PC-3 (cell line): Measurements from ENCODE around the gene COL4A3. TPM values are rescaled to one million over a fixed set of nuclear protein-coding genes. Genes with fewer than 3 reads are reported as not detected.
A peak's percentile ranks its signal among the peaks of the same experiment; 100 is the strongest.

Experiments used
- ATAC-seq: fragments of 200-7000 bp; cut with Tn5 transposase; 2 replicates; pipeline ENCODE4 v1.9.1; 2020; ENCODE audit warnings: mild to moderate bottlenecking, moderate library complexity
- BruUV-seq: library from RNA; stranded (reverse); fragments of 400-500 nt; replicated peaks from 2 replicates; lab custom pipeline; 2021; lab: Mats Ljungman, UMichigan
- CTCF ChIA-PET: fragments of 300-600 bp; sonication (Branson Sonifier 250); formaldehyde crosslinking; loops from one replicate; lab custom pipeline; 2022; ENCODE audit warnings: antibody characterized with exemption; lab: Charles Lee
- POLR2A ChIA-PET: fragments of 300-600 bp; sonication (Branson Sonifier 250); formaldehyde crosslinking; loops from one replicate; lab custom pipeline; 2022; ENCODE audit warnings: antibody characterized with exemption; ENCODE audit not compliant: unreplicated experiment; lab: Charles Lee
- DNase-seq: peaks from one replicate; pipeline ENCODE4 v3.0.0-alpha.2; 2015
- H2AFZ ChIP-seq: fragments of 300-600 bp; sonication (generic); 2 replicates; pipeline ENCODE4 v1.6.0; 2016; ENCODE audit warnings: antibody characterized with exemption, low read length
- H3F3A ChIP-seq: fragments of 300-600 bp; sonication (generic); one replicate; pipeline ENCODE4 v1.6.0; 2017; ENCODE audit warnings: antibody characterized with exemption, low read length, control low read depth, mild to moderate bottlenecking; ENCODE audit not compliant: unreplicated experiment
- H3K27ac ChIP-seq: fragments of 300-600 bp; sonication (generic); 2 replicates; pipeline ENCODE4 v1.5.1; 2016; ENCODE audit warnings: mild to moderate bottlenecking, low read length
- H3K27me3 ChIP-seq: fragments of 300-600 bp; sonication (generic); 2 replicates; pipeline ENCODE4 v1.6.1; 2016; ENCODE audit warnings: low read length, mixed read lengths
- H3K36me3 ChIP-seq: fragments of 300-600 bp; sonication (generic); 2 replicates; pipeline ENCODE4 v1.6.1; 2016; ENCODE audit warnings: low read depth, mixed run types, low read length, mixed read lengths
- H3K4me1 ChIP-seq: fragments of 300-600 bp; sonication (generic); 2 replicates; pipeline ENCODE4 v1.5.1; 2016; ENCODE audit warnings: low read length; ENCODE audit not compliant: insufficient read depth
- H3K4me2 ChIP-seq: fragments of 300-600 bp; sonication (generic); 2 replicates; pipeline ENCODE4 v1.6.0; 2016; ENCODE audit warnings: low read length
- H3K4me3 ChIP-seq: fragments of 300-600 bp; sonication (generic); 2 replicates; pipeline ENCODE4 v1.5.1; 2016; ENCODE audit warnings: mild to moderate bottlenecking, low read length, mixed read lengths
- H3K79me2 ChIP-seq: fragments of 300-600 bp; sonication (generic); 2 replicates; pipeline ENCODE4 v1.6.1; 2017; ENCODE audit warnings: low read length, mixed read lengths
- H3K9ac ChIP-seq: fragments of 300-600 bp; sonication (generic); 2 replicates; pipeline ENCODE4 v1.6.0; 2016; ENCODE audit warnings: mild to moderate bottlenecking, low read length
- H3K9me2 ChIP-seq: fragments of 300-600 bp; sonication (generic); replicated peaks from 2 replicates; pipeline ENCODE4 v1.6.1; 2016; ENCODE audit warnings: mixed run types, low read length, mixed read lengths
- H3K9me3 ChIP-seq: fragments of 300-600 bp; sonication (generic); 2 replicates; pipeline ENCODE4 v1.6.1; 2016; ENCODE audit warnings: low read length, mixed read lengths
- H4K20me1 ChIP-seq: fragments of 300-600 bp; sonication (generic); 2 replicates; pipeline ENCODE4 v1.6.1; 2016; ENCODE audit warnings: low read length, mixed read lengths
- EZH2 ChIP-seq: fragments of 300-600 bp; sonication (generic); IDR thresholded peaks from one replicate; pipeline ENCODE4 v1.6.1; 2017; ENCODE audit warnings: antibody characterized with exemption, mild to moderate bottlenecking, low read length; ENCODE audit not compliant: unreplicated experiment
- EZH2phosphoT487 ChIP-seq: fragments of 300-600 bp; sonication (generic); IDR thresholded peaks from 2 replicates; pipeline ENCODE4 v1.6.1; 2018; ENCODE audit warnings: mild to moderate bottlenecking, antibody characterized with exemption, low read length, borderline replicate concordance
- intact Hi-C: fragments of 100-400 bp; cut with micrococcal nuclease; formaldehyde crosslinking; loops from 2 replicates; pipeline ENCODE4 v1.9.0; 2023
- total RNA-seq: library from RNA; depleted of rRNA; stranded (reverse); fragments of >200 nt; gene quantifications from 2 replicates; pipeline ENCODE4 v1.2.3, GENCODE V29; 2014
- TF ChIP-seq, protein P1 (sequence below): fragments of 300-600 bp; sonication (generic); conservative IDR thresholded peaks from 2 replicates; pipeline ENCODE4 v1.5.1; 2017; ENCODE audit warnings: antibody characterized with exemption, low read depth, mild to moderate bottlenecking, low read length

Gene COL4A3
- total RNA-seq, 1 experiment from 2014 or later = 0.73 TPM

DNA sequence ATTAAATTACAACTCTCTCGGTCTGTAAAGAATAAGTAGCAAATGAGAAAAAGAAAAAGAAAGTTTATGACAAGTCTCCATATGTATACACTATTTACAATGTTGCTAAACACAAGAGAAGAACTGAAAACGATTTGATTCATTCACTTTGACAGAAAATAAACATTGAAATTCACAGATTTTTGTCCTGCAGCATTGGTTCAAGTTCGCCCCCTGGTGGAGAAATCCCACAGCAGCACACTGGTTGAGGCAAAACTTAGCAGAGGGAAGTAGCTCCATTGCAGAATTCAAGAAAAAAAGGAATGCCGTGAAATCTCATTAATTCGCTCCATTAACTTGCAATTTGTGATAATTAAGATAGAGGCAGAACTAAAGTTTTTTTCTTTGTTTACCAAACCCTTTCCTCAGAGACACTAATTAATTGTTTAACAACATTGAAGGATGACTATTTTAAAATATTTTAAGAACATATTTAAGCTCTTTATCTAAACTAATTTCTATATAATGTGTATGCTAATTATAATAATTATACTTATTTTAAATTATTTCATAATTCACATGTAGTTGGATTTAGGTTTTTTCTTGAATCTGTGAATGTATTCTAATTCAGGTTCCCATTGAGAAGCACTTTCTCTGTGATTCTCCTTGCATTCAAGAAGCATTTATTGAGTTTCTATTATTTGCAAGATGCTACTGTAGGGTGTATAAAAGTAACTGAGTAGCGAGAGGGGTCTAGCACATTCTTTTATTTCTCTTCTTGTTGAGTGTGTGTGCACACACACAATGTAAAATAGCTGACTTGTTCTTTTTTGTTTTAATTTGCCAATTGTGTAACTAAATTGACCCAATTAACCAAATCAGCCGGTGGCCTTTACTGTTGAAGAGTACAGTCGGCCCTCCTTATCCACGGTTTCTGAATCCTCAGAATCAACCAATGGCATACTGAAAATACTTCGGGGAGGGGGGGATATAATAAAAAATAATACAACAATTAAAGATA lies 74.1 kb downstream of the COL4A3 start:
- peak; percentile 79 for DNase-seq

DNA sequence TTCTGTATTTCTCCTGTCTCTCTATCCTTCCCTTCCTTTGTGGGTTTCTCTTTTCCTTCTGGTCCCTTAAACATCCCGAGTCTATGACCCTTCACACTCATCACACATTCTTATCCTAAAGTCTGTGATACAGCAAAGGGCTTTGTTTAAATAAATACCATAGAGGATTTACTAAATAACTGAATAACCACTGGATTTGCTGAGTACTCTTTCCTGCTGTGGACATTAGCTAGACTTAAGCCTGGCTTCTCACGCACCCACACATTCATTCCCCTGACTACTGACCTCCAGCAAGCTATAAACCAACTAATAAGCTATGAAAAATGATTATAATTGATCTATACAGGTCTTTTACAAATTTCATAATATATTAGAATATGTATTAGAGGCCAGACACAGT lies 76.6 kb downstream of the COL4A3 start:
- Histone ChIP-seq H3K9me2 (no peaks in the 10 kb centered on the region), H3F3A (no peaks in the 10 kb centered on the region), H3K9me3 (no peaks in the 10 kb centered on the region), H3K79me2 (no peaks in the 10 kb centered on the region), H3K4me2 (no peak overlapping the region), H2AFZ (no peak overlapping the region), H3K4me3 (no peak overlapping the region), H3K4me1 (no peaks in the 10 kb centered on the region), H3K9ac (no peak overlapping the region), H3K27me3 (peaks cover 7% of the 10 kb centered on the region; the same call in 1 of the 2 replicates), H4K20me1 (no peaks in the 10 kb centered on the region), H3K27ac (no peak overlapping the region), H3K36me3 (no peaks in the 10 kb centered on the region)
- intact Hi-C loops = no loop called here
- TF ChIP-seq, protein P1, sequence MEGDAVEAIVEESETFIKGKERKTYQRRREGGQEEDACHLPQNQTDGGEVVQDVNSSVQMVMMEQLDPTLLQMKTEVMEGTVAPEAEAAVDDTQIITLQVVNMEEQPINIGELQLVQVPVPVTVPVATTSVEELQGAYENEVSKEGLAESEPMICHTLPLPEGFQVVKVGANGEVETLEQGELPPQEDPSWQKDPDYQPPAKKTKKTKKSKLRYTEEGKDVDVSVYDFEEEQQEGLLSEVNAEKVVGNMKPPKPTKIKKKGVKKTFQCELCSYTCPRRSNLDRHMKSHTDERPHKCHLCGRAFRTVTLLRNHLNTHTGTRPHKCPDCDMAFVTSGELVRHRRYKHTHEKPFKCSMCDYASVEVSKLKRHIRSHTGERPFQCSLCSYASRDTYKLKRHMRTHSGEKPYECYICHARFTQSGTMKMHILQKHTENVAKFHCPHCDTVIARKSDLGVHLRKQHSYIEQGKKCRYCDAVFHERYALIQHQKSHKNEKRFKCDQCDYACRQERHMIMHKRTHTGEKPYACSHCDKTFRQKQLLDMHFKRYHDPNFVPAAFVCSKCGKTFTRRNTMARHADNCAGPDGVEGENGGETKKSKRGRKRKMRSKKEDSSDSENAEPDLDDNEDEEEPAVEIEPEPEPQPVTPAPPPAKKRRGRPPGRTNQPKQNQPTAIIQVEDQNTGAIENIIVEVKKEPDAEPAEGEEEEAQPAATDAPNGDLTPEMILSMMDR = no peak
- TF ChIP-seq EZH2phosphoT487 = no peak
- CTCF ChIA-PET = no interaction called here
- DNase-seq (no peak), ATAC-seq (no peak)
- POLR2A ChIA-PET = no interaction called here
- no TSS peak for BruUV-seq

More for the DNA sequence above, 74.1 kb downstream of the COL4A3 start:
- no peaks in the 10 kb centered on the region for H3F3A ChIP-seq
- no peaks in the 10 kb centered on the region for H3K79me2 ChIP-seq
- no peak overlapping the region for H3K4me3 ChIP-seq
- ChIA-PET POLR2A (no interaction called here), CTCF (interaction anchor here (0.6 to 1.1 kb wide), 6 partner anchors 9 to 1480 kb away, joined by 3 to 12 read pairs (median 5); no protein-coding TSS in a partner anchor)
- TF ChIP-seq EZH2 (no peak), EZH2phosphoT487 (no peak)
- TF ChIP-seq, protein P1 = peak; percentile 97
- intact Hi-C loops = loop anchor here (1.0 kb wide), 2 partner anchors 87 to 108 kb away; partner anchors contain the start of gene MFF
- H3K4me2 ChIP-seq = no peak overlapping the region
- H3K9me2 ChIP-seq = no peaks in the 10 kb centered on the region
- H3K9me3 ChIP-seq = no peaks in the 10 kb centered on the region
- H4K20me1 ChIP-seq = no peaks in the 10 kb centered on the region
- peaks cover 7% of the 10 kb centered on the region; the same call in 1 of the 2 replicates for H3K27me3 ChIP-seq
- BruUV-seq = no TSS peak
- H3K4me1 ChIP-seq = no peaks in the 10 kb centered on the region
- H3K9ac ChIP-seq = no peak overlapping the region
- peak; percentile 67 for ATAC-seq
- H3K36me3 ChIP-seq = no peaks in the 10 kb centered on the region
- no peak overlapping the region for H2AFZ ChIP-seq
- no peak overlapping the region for H3K27ac ChIP-seq

GRCh38 chr2:227248876-227249275 lies 84.5 kb downstream of the COL4A3 start:
- no peaks in the 10 kb centered on the region for H3K9me2 ChIP-seq
- DNase-seq (no peak), ATAC-seq (no peak)
- H3K4me1 ChIP-seq = no peaks in the 10 kb centered on the region
- H4K20me1 ChIP-seq = no peaks in the 10 kb centered on the region
- H3K27me3 ChIP-seq = no peaks in the 10 kb centered on the region
- H3K4me3 ChIP-seq = no peak overlapping the region
- no peak overlapping the region for H3K4me2 ChIP-seq
- no peak overlapping the region for H3K9ac ChIP-seq
- POLR2A ChIA-PET = no interaction called here
- TF ChIP-seq EZH2phosphoT487 (no peak), EZH2 (no peak)
- TF ChIP-seq, protein P1 = no peak
- H3K27ac ChIP-seq = no peak overlapping the region
- H3K79me2 ChIP-seq = no peaks in the 10 kb centered on the region
- CTCF ChIA-PET = no interaction called here
- BruUV-seq = no TSS peak
- H3K9me3 ChIP-seq = no peaks in the 10 kb centered on the region
- H3K36me3 ChIP-seq = no peaks in the 10 kb centered on the region
- intact Hi-C loops = no loop called here
- no peaks in the 10 kb centered on the region for H3F3A ChIP-seq
- no peak overlapping the region for H2AFZ ChIP-seq
